GM19397 (cell line): ENCODE results near the gene DNM3.

Source experiments
- ATAC-seq: cut with Tn5 transposase; IDR thresholded peaks from one replicate; pipeline ENCODE4 v1.9.1; 2021; ENCODE audit warnings: mild to moderate bottlenecking, moderate library complexity; ENCODE audit not compliant: unreplicated experiment

DNM3 gene

DNA sequence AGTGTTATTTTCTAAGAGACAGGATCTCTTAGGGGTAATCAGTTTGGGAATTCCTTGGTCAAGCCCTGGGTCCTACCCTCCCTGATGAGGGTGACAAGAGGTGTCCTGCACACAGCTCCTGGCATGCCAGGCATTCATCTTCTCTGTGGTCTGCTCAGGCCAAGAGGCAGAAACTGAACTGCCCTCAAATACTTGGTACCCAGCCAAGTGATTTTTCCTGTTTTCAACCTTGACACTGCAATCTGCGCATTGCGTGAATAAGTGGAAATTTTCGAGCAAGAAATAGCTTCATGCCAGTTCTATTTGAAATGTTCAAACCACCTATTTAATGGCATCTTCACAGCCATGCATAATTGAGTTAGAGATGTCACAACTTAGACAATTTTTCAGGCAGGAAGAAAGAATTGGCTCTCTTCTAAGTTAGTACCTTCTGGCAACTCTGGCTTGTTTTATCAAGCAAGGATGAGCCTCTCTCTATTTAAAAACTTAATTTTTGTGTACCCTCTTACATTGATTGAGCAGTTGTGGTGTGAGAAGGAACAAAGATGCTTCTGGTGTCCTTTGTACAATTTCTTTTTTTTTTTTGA, 27.0 kb downstream of the DNM3 start:
- no peak for ATAC-seq

DNA sequence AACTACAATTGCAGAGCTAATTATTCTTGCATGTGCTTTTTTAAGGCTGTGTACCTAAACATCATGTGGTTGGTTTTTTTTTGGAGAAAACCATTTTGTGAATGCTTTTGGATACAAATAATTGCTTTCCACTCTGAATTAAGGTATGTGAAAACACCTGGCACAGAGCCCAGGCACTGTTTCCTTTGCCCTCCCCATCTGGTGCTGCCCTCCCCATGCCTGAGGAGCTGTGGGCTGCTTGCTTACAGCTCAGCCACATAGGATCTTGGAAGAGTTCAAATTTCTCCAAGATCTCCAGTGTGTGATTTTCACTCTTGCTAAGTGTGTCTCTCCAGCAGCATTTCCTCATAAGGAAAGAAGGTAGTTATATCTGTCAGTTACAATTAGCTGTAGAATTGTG, 27.8 kb downstream of the DNM3 start:
- ATAC-seq: no peak

DNA sequence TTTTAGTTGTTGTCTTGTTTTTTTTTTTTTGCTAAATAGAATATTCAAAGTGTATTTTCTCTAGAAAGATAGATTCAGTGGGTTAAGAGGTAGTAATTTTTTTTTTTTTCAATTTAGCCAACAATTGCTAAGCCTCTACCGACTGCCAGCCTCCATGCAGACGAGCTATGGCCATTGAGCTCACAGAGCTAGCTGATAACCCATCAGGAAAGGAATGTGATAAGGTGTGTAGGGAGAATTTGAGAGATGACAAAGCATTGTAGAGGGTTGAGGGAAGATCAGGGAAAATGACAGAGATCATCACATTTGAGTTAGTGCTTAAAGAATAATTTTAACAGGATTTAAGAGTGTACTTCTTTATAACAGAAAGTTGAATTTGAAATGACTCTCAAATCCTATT, 30.6 kb downstream of the DNM3 start:
- no peak for ATAC-seq

DNA sequence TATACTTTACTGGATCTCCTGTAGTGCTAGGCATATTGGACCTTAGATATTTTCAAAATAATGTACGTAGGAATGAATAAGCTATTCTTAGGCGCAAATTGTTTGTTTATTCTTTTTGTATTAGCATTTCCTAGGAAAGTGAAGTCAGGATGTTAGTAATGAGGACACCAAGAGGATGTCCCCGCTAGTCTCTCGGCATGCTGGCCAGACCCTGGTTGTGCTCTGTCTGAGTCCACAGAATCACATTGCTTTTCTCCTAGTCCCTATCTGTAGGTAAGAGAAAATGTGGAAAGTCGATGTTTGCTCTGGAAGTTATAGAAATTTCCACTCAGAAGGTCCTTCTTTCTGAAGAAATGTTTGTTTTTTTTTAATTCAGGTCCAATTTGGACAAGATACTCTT, 31.1 kb downstream of the DNM3 start:
- ATAC-seq: no peak

DNA sequence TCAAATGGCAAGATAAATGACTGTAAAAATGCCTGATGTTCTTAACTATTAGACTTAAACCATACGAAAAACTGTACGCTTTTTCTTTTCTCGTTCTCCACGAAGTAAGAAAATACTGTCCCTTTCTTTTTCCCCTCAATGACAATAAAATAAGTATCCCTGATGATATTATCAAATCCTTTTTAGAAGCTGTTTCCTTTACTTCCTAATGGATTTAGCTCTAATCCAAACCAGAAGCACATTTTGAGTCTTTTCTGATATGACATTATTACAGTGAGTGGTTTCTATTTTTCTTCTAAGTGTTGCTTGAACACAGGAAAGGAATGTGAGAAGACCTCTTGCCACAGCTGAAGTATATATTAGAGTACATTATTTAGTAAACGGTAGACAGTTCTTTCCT, 32.4 kb downstream of the DNM3 start:
- no peak for ATAC-seq

DNA sequence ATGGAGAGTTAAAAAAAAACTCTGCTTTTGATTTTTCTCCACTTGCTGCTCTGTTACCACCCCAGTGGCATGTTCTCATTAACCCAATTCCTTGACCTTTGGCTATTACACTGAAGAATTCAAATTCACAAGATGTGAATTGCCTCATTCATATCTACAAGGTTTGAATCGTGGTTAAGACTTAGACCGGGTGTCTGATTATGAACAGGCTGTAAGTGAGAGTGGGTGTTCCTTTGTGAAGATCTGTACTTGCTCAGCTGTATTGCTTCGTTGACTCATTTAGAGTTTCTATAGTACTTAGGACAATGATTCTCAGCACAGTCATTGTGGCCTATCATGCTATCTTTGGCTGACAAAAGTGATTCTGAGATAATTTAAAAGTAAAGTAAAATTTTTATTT, 36.4 kb downstream of the DNM3 start:
- ATAC-seq: no peak

DNA sequence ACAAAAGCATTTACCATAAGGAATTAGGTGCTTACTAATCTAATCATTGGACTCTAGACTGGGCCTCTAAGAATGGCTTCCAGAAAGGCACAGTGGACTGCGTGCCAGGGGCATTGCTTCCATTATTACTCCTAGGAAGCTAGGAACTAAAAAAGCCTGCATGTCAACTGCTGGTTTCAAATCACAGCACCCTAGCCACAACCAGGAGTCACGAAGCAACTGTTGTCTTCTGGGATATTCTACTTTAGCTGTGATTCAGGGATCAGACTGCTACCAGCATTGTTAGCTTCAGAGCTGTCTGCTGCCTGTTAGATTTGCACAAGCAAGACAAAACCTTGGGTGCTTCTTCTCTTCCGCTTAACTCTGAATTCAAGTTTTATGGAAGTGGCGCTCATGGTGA, 38.3 kb downstream of the DNM3 start:
- ATAC-seq: no peak

DNA sequence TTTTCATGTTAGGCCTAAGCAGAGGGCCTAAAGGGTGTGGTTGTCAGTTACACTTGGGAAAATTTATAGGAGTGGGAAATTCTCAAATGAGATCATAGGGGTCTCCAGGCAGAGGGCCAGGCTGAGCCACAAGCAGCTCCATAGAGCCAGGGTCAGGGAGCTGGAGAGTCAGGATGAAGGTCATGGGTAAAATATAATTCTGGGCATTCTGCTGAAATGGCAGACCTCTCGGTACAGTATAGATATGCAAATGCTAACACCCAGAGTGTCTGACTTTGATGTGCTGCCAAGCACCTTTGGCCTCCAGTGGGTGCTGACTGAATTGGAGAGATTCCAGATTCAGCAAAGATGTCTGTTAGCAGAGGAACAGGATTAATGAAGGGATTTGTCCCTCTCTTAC, 40.1 kb downstream of the DNM3 start:
- ATAC-seq: no peak

DNA sequence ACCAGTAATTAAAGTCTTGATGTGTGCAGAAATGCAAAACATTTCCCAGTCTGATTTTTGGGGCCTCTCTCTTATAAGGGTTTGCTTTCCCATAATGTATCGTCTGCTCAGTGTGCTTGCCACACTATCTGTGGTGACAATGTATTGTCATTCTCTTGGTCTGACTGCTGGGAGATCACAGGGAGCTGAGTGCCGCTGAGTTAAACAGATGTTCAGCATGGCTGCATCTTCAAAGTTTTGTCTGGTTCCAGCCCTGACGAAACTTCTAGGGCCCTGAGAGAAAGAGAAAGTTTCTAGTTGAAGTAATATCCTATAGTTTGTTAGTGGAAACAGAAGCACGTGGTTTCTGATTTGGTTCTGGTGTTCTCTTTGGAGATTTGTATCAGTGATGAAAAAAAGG, 42.6 kb downstream of the DNM3 start:
- no peak for ATAC-seq

DNA sequence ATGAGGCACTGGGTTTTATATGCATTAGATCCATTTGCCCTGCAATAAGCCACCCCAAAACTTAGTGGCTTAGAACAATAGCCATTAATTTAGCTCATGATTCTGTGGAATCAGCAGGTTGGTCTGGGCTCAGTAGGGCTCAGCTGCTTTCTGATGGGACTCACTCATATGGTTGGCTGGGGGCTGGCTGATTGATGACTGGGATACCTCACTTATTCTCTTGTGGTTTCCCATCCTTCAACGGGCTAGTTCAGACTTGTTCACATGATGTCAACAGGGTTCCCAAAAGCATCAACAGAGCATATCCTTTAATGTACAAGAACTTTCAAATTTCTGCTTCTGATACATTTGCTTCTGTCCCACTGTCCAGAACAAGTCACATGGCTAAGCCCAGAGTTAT, 43.2 kb downstream of the DNM3 start:
- ATAC-seq: no peak

DNA sequence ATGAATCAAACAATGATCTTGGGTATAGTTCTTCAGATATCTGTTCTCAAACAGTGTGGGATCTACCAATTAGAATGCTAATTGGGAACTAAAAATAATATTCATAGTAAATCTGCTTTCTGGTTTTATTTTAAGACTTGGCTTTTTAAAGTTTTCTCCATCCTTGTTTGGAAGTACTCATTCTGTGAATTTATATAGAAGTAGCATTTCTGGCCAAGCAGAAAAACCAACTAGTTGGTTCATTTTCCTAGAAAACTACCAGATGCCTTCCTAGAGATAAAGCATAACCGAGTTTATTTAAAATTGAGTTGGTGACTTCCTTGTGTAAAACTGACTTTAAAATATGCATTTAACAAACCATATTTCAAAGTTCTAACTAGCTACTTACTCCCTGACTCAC, 48.8 kb downstream of the DNM3 start:
- ATAC-seq: no peak

DNA sequence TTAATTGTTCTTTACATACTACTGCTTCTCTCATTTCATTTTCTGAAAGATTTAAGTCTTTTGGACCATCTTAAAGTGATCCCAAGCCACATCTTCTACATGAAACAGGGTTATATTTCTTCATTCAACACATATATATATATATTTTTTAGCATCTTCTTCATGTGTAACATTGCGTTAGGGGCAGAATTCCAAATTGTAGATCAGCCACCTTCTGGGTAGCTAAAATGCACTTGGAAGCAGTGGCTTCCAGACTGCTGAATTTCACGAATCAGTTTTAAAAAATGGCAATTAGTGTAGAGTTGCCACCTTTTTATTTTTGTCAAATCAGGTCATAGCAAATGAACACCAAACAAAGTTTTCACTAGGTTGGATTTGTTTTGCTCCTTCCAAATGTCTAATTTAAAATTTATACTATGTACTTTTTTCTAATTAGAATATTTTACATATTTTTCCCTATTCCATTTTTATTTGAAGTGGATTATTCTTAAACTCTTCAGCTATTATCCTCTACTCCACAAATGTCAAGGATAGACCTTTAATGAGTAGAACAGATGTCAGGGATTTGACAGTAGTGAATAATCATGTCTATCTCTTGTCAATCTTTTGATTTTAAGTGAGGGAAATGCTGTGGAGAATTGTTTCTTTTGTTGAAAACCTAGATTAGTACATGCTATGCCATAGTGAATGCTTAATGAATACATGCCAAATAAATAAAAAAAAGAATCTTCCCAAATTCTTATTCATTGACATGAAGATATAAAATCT, 55.8 kb downstream of the DNM3 start:
- no peak for ATAC-seq

DNA sequence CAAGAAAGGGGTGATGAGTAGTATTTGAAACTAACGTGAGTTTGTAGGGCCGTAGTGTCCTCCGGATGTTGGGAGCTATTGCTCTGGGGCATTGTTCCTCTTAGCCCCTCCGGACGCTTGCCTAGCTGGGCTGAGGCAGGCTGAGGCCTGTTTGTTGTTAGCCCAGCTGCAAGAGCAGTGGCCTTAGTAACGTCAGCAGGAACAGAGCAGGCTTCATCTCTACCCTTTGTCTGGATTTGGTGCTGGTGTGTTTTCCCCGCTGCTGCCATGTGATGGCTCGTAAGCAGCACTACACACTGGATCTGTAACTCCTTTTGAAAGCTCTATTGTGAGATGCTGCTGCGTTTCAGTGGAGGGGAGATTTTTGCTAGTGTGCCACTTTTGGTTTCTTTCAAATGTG, 57.6 kb downstream of the DNM3 start:
- no peak for ATAC-seq

DNA sequence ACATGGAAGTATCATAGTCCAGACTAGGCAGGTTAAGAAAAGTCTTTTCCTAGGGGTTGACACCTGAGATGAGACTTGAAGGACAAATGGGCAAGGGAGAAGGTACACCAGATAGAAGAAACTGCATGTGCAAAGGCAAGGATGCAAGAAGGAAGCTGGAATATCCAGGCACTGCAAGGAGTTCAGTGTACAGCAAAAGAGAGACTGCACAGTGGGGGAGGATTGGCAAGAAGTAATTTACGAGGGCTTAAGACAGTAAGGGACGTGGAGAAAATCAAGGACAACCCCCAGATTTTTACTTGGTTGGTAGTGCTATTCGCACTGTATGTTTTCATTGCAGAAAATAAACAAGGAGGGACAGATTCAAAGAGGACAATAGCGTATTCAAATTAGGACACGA, 58.5 kb downstream of the DNM3 start:
- ATAC-seq: no peak

DNA sequence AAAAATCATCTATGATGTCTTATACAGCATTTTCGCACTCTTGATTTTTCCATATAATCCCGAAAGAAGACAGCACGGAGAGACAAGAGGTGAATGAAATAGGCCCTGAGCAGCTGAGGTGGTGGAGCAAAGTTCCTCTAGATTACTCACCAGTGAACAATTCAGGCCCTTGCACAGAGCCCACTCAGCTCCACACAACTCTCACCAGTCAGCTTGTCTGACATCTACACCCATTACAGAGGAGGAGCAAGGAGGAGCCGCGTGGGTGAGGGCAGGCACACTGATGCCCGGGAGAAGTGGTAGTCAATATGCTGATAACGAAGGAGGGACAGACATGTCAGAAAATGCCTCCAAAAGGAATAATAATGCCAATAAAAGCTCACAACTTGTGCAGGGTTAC, 59.9 kb downstream of the DNM3 start:
- ATAC-seq: no peak

DNA sequence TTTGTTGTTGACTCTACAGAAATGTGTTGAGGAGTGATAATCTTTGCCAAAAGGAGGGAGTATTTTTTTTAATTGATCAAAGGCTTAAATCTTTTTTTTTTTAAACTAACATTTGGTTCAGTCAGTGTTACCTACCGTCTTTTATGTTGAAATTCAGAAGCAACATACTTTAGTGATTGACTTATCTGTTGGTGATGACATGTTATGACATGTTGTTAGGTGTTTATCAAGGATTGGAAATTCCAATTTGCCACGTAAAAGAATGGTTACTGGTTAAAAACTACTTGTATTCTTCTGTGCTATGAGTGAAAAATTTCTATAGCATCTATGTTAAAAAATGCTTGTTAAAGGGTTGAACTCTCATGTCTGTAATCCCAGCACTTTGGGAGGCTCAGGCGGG, 61.2 kb downstream of the DNM3 start:
- no peak for ATAC-seq

DNA sequence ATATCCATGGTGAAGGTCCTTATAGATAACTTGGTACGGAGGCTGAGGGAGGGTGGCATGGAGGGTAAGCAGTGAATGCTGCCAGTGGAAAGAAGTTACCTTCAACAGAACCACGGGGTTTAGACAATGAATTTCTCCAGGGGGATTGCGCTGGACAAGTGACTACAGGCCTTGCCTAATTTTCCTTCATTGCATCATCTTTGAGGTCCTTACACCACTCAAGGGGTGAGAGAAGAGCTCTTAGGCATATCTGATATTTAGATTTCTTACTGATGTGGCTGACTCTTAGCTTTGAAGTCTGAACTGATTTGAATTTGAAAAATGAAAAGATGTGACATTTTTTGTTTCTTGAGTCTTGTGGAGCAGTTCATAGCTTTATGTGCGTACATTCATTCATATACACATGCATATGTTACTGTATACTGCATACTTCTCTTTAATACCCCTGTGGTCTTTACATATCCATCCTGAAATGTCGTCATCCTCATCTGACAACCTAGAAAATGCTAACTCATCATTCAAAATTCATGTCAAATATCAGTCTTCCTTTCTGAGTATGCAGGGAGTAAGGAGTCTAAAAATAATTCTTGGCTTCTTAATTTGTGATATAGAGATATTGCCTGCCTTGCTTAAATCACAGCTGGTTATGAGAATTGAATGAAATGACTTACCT, 63.6 kb downstream of the DNM3 start:
- no peak for ATAC-seq

DNA sequence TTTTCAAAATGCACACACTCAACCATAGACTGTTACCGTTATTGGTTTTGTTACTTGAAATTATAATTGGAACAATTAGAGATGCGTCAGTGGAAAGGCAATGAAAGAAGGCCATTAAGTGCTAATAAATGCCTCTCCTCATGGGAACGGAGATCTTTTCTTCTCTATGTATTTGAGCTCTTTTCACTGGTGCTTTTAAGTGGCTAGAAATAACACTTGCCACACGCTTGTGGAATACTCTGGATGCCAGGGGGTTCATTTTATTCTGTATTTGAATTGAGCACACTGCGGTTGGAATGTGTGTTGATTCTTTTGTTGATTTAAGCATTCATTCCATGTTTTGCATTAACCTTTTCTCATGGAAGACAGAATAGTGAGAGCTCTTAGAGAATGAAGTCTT, 68.4 kb downstream of the DNM3 start:
- no peak for ATAC-seq

DNA sequence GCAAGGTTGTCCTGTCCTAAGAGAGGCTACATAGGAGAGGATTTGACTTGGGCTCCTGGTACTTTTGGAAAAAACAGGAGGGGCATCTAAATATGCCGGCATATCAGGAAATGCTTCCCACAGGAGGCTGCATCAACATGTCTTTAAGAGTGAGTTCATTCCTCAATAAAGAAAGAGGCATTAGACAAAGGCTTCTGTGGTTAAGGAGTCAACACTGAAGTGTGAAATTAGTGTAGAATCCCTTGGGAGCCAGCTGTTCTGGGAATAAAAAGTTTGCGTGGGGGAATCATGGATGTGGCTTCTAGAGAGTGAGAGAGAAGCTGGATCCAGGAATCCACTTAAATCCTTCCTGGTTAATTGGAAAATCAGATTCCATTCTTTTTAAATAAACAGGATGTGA, 69.5 kb downstream of the DNM3 start:
- no peak for ATAC-seq

DNA sequence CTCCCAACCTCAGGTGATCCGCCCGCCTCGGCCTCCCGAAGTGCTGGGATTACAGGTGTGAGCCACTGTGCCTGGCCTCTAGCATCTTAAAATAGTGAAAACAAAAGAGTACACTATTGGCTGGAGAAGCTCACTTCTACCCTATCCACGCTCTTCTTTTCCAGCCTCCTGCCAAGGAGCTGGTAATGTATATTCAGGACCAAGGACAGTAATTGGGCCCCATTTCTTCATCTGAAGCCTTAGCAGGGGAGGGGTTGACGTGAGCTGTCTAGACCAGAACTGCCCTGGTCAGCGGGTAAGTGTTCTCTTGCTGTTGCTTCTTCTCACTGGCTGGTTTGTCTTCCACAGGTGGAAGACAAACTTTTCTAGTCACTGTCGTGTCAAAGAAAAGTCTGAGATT, 70.2 kb downstream of the DNM3 start:
- ATAC-seq: no peak

DNA sequence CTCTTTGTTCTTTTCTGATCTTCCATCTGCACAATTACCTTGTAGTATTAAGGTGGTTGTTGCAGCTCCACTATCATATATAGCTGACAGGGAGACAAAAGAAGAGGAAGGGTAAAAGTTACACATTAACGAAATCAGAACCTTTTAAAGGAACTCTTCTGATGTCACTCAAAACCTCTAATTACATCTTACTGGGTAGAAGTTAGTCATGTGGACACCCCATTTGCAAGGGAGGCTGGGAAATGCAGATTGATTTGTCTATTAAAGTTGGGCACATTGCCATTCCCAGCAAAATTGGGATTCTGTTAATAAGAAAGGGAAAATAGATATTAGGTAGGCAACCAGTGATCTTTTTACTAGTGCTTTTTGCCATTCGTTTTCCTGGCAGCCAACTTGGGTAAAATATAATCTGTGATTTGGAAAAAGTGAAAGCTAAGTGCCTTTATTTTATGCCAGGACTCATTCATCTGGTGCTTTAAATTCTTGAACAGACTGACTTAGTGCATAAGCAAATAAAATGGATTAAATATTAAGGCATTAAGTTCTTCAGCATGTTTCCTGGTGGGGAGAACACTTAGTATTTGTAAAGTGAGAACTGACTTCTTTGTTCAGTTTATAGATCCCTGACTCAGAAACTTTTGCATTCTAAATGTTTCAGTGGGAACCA, 71.3 kb downstream of the DNM3 start:
- no peak for ATAC-seq

DNA sequence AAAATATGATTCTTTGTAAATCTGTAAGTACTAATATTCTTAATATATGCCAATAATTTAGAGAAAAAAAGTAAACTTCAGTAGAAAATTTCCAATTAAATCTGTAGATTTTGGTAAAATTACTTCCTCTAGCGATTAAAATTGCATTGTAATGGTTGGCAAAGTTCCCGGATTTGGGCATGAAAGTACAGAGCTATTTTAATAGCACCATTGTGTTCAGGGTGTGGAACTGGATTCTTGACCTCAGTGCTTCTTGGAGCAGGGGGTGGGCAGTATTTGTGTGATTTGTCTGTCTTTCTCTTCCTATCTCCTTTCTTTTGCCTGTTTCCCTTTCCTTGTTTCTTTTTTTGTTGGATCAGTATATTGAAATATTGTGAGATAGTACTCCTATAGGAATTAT, 72.1 kb downstream of the DNM3 start:
- no peak for ATAC-seq
